Panc1 (cell line): ENCODE results near the gene TMPRSS3.

Source experiments
- POLR2AphosphoS5 ChIP-seq: IDR thresholded peaks from 2 replicates; pipeline ENCODE4 v1.6.1; 2012; ENCODE audit warnings: mild to moderate bottlenecking, low read depth, low read length, moderate library complexity
- SIN3A ChIP-seq: IDR thresholded peaks from 2 replicates; pipeline ENCODE4 v1.6.1; 2012; ENCODE audit warnings: low read depth, mild to moderate bottlenecking, low read length, moderate library complexity, borderline replicate concordance; ENCODE audit not compliant: insufficient read depth
- TF ChIP-seq, protein P1 (sequence below), 2 experiments: IDR thresholded peaks; 2 replicates each; pipeline ENCODE4 v1.6.1; 2011 to 2012; ENCODE audit warnings: low read depth in 2 of 2, control low read depth in 1 of 2, low read length in 1 of 2, mild to moderate bottlenecking in 1 of 2, moderate library complexity in 1 of 2; ENCODE audit not compliant: insufficient read depth in 1 of 2
- TF ChIP-seq, protein P2 (sequence below): fragments of 450-650 bp; IDR thresholded peaks from 2 replicates; pipeline ENCODE4 v1.5.1; 2017; ENCODE audit warnings: mild to moderate bottlenecking

DNA sequence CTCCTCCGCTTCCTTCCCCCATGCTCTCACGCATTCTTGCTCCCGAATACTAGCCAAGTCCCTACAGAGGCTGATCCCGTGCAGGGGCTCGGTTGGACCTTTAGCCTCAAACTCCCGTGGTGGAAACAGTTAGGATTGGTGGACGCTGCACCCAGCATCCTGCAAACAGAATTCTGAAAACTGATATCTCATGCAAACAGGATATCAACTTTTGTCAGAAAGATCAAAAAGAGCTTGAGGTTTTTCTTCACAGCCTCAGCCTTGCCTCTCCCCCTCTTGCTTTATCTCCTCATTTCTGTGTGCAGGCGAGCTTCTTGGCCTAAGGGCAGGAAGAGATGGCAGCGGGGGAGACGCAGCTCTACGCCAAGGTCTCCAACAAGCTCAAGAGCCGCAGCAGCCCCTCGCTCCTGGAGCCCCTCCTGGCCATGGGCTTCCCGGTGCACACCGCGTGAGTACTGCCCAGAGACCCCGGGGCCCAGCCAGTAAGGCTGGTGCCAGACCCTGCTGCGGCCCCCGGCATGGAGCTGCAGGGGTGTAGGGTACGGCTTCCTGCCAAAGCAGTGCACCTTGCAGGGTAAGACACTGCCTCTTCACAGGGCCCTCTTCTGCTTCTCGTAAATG lies 7.9 kb upstream of the TMPRSS3 start, which contains the start of gene UBASH3A:
- TF ChIP-seq, protein P1, sequence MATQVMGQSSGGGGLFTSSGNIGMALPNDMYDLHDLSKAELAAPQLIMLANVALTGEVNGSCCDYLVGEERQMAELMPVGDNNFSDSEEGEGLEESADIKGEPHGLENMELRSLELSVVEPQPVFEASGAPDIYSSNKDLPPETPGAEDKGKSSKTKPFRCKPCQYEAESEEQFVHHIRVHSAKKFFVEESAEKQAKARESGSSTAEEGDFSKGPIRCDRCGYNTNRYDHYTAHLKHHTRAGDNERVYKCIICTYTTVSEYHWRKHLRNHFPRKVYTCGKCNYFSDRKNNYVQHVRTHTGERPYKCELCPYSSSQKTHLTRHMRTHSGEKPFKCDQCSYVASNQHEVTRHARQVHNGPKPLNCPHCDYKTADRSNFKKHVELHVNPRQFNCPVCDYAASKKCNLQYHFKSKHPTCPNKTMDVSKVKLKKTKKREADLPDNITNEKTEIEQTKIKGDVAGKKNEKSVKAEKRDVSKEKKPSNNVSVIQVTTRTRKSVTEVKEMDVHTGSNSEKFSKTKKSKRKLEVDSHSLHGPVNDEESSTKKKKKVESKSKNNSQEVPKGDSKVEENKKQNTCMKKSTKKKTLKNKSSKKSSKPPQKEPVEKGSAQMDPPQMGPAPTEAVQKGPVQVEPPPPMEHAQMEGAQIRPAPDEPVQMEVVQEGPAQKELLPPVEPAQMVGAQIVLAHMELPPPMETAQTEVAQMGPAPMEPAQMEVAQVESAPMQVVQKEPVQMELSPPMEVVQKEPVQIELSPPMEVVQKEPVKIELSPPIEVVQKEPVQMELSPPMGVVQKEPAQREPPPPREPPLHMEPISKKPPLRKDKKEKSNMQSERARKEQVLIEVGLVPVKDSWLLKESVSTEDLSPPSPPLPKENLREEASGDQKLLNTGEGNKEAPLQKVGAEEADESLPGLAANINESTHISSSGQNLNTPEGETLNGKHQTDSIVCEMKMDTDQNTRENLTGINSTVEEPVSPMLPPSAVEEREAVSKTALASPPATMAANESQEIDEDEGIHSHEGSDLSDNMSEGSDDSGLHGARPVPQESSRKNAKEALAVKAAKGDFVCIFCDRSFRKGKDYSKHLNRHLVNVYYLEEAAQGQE (IDR thresholded peaks at IDR 0.05; ENCODE audit: insufficient read depth in 1 of 2, low read depth in 2 of 2, low read length in 1 of 2), result no peak
- TF ChIP-seq, protein P2, sequence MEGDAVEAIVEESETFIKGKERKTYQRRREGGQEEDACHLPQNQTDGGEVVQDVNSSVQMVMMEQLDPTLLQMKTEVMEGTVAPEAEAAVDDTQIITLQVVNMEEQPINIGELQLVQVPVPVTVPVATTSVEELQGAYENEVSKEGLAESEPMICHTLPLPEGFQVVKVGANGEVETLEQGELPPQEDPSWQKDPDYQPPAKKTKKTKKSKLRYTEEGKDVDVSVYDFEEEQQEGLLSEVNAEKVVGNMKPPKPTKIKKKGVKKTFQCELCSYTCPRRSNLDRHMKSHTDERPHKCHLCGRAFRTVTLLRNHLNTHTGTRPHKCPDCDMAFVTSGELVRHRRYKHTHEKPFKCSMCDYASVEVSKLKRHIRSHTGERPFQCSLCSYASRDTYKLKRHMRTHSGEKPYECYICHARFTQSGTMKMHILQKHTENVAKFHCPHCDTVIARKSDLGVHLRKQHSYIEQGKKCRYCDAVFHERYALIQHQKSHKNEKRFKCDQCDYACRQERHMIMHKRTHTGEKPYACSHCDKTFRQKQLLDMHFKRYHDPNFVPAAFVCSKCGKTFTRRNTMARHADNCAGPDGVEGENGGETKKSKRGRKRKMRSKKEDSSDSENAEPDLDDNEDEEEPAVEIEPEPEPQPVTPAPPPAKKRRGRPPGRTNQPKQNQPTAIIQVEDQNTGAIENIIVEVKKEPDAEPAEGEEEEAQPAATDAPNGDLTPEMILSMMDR, result no peak
- TF ChIP-seq POLR2AphosphoS5 (no peak), SIN3A (no peak)
